Measurements from ENCODE around the gene TTC27.
"Not testable (repeated sequence)": the region's sequence is repeated elsewhere in the genome, so short reads cannot be mapped to it uniquely, and the experiment has no call there.

The TTC27 gene

DNA sequence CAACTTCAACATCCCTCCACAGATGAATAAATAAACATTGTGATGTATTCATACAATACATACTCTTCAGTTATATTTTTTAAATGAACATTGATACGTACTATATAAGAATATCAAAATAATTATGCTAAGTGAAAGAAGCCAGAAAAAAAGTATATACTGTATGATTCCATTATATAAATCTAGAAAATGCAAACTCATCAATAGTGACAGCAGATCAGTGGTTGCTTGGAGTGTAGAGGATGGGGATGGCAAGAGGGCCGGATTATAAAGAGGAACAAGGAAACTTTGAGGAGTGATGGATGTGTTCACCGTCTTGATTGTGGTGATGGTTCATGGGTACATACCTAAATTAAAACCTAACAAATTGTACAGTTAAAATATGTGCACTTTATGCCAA lies 3.0 kb upstream of the TTC27 start:
- Histone ChIP-seq H3K27ac (ENCODE audit: low read depth, low read length) (no peak overlapping the region), H3K4me1 (ENCODE audit: control insufficient read depth in 5 of 5, insufficient read depth in 5 of 5, low read length in 5 of 5) (peaks cover 2 to 31% (median 23%) of the 10 kb centered on the region in 5 donors), H3K4me3 (ENCODE audit: low read depth in 1 of 5, low read length in 5 of 5) (no peak overlapping the region), H3K27me3 (ENCODE audit: control insufficient read depth in 5 of 5, insufficient read depth in 4 of 5, low read length in 5 of 5) (no peaks in the 10 kb centered on the region), H3K36me3 (ENCODE audit: control insufficient read depth in 5 of 5, insufficient read depth in 5 of 5, low read length in 5 of 5) (peaks cover 0 to 12% (median 5%) of the 10 kb centered on the region in 5 donors), H3K9me3 (ENCODE audit: control insufficient read depth in 5 of 5, low read length in 5 of 5) (no peaks in the 10 kb centered on the region), H3K9ac (ENCODE audit: low read length in 5 of 5) (no peak overlapping the region)

DNA sequence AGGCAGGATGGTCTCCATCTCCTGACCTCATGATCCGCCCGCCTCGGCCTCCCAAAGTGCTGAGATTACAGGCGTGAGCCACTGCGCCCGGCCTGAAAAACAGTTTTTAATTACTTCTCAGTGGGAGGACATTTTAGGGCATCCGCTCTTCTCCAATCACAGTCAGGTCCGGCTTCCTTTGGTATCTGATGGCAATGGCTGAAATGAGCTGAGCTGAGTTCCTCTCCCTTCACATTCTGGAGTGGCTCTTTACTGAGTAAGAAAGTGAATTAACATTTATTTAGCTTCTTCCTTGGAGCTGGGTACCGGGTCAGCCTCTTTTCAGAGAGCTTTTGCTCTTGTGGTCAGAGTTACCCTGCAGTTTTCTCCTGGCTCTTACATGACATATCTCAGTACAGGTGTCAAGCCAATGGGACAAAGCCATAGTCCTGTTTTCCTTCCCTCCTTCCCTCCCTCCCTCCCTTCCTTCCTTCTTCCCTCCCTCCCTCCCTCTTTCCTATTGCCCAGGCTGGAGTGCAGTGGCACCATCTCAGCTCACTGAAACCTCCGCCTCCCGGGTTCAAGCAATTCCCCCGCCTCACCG lies 1.1 kb upstream of the TTC27 start:
- H3K4me1 ChIP-seq (ENCODE audit: control insufficient read depth in 5 of 5, insufficient read depth in 5 of 5, low read length in 5 of 5): peaks cover 2 to 31% (median 24%) of the 10 kb centered on the region in 5 donors
- no peaks in the 10 kb centered on the region for H3K9me3 ChIP-seq (ENCODE audit: control insufficient read depth in 5 of 5, low read length in 5 of 5)
- no peak overlapping the region for H3K27ac ChIP-seq (ENCODE audit: low read depth, low read length)
- no peak overlapping the region for H3K9ac ChIP-seq (ENCODE audit: low read length in 5 of 5)
- H3K27me3 ChIP-seq (ENCODE audit: control insufficient read depth in 5 of 5, insufficient read depth in 4 of 5, low read length in 5 of 5): no peaks in the 10 kb centered on the region
- peaks cover 4 to 17% (median 8%) of the 10 kb centered on the region in 5 donors for H3K36me3 ChIP-seq (ENCODE audit: control insufficient read depth in 5 of 5, insufficient read depth in 5 of 5, low read length in 5 of 5)
- peak overlapping the region in 1 of 5 donors; percentile 93 for H3K4me3 ChIP-seq (ENCODE audit: low read depth in 1 of 5, low read length in 5 of 5)

GRCh38 chr2:32627441-32627813 lies 423 bp upstream of the TTC27 start:
- Histone ChIP-seq H3K27ac (ENCODE audit: low read depth, low read length) (peak overlapping the region; percentile 35), H3K9me3 (ENCODE audit: control insufficient read depth in 5 of 5, low read length in 5 of 5) (no peaks in the 10 kb centered on the region), H3K4me1 (ENCODE audit: control insufficient read depth in 5 of 5, insufficient read depth in 5 of 5, low read length in 5 of 5) (peaks cover 2 to 26% (median 24%) of the 10 kb centered on the region in 5 donors), H3K27me3 (ENCODE audit: control insufficient read depth in 5 of 5, insufficient read depth in 4 of 5, low read length in 5 of 5) (no peaks in the 10 kb centered on the region), H3K4me3 (ENCODE audit: low read depth in 1 of 5, low read length in 5 of 5) (peak overlapping the region; percentile 90 to 98 (median 93)), H3K36me3 (ENCODE audit: control insufficient read depth in 5 of 5, insufficient read depth in 5 of 5, low read length in 5 of 5) (peaks cover 4 to 11% (median 6%) of the 10 kb centered on the region in 5 donors), H3K9ac (ENCODE audit: low read length in 5 of 5) (peak overlapping the region; percentile 4 to 94 (median 76))

DNA sequence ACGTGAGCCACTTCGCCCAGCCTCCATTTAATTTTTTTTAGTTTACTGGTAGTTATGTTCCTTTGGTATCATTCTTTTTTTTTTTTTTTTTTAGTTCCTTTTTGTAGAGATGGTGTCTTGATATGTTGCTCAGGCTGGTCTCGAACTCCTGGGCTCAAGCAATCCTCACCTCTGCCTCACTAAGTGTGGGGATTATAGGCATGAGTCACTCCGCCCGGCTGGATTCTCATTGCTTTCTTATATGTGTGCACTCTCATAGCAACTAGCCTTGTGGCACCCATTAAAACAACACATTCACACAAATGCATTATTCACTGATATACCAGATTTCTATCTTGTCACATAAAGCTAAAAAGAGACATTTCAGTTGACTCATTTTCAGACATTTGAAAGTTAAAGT lies 4.2 kb downstream of the TTC27 start:
- Histone ChIP-seq H3K27ac (ENCODE audit: low read depth, low read length) (no peak overlapping the region), H3K4me3 (ENCODE audit: low read depth in 1 of 5, low read length in 5 of 5) (no peak overlapping the region), H3K4me1 (ENCODE audit: control insufficient read depth in 5 of 5, insufficient read depth in 5 of 5, low read length in 5 of 5) (peaks cover 2 to 21% (median 15%) of the 10 kb centered on the region in 5 donors), H3K9me3 (ENCODE audit: control insufficient read depth in 5 of 5, low read length in 5 of 5) (no peaks in the 10 kb centered on the region), H3K36me3 (ENCODE audit: control insufficient read depth in 5 of 5, insufficient read depth in 5 of 5, low read length in 5 of 5) (peaks cover 14 to 41% (median 31%) of the 10 kb centered on the region in 5 donors), H3K27me3 (ENCODE audit: control insufficient read depth in 5 of 5, insufficient read depth in 4 of 5, low read length in 5 of 5) (no peaks in the 10 kb centered on the region), H3K9ac (ENCODE audit: low read length in 5 of 5) (no peak overlapping the region)

DNA sequence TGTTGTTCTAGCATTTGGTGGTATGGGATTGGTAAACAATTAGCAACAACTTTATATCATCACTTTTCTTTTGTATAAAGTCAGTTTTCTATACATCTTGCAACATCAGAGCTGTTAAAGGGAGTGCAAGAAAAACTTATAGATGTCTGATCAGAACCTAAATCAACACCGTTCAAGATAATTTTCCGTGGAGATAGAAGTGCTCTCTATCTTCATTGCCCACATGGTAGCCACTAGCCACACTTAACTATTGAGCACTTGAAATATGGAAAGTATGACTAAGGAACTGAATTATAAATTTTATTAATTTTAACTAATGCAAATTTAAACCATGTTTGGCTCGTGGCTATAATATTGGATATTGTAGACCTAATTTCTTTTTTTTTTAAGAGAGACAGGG lies 5.2 kb downstream of the TTC27 start:
- Histone ChIP-seq H3K4me1 (ENCODE audit: control insufficient read depth in 5 of 5, insufficient read depth in 5 of 5, low read length in 5 of 5) (peaks cover 2 to 14% (median 11%) of the 10 kb centered on the region in 5 donors), H3K36me3 (ENCODE audit: control insufficient read depth in 5 of 5, insufficient read depth in 5 of 5, low read length in 5 of 5) (peaks cover 18 to 50% (median 37%) of the 10 kb centered on the region in 5 donors)

DNA sequence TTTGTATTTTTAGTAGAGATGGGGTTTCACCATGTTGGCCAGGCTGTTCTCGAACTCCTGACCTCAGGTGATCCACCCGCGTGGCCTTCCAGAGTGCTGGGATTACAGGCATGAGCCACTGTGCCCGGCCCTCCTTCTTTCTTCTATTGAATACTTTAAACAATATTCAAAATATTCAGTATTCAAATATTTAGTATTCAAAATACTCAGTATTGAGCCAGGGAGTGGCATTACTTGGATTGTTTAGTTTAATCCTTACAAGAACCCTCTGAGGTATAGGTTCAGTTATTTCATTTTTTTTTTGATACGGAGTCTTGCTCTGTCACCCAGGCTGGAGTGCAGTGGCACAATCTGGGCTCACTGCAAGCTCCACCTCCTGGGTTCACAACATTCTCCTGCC lies 10.7 kb downstream of the TTC27 start:
- H3K36me3 ChIP-seq (ENCODE audit: control insufficient read depth in 5 of 5, insufficient read depth in 5 of 5, low read length in 5 of 5): peaks cover 30 to 86% (median 63%) of the 10 kb centered on the region in 5 donors

More for the DNA sequence above, 5.2 kb downstream of the TTC27 start:
- no peaks in the 10 kb centered on the region for H3K27me3 ChIP-seq (ENCODE audit: control insufficient read depth in 5 of 5, insufficient read depth in 4 of 5, low read length in 5 of 5)
- no peak overlapping the region for H3K9ac ChIP-seq (ENCODE audit: low read length in 5 of 5)
- H3K27ac ChIP-seq (ENCODE audit: low read depth, low read length): no peak overlapping the region
- H3K9me3 ChIP-seq (ENCODE audit: control insufficient read depth in 5 of 5, low read length in 5 of 5): no peaks in the 10 kb centered on the region
- no peak overlapping the region for H3K4me3 ChIP-seq (ENCODE audit: low read depth in 1 of 5, low read length in 5 of 5)

GRCh38 chr2:32641180-32641579 lies 13.3 kb downstream of the TTC27 start:
- Histone ChIP-seq H3K9me3 (ENCODE audit: control insufficient read depth in 5 of 5, low read length in 5 of 5) (no peaks in the 10 kb centered on the region), H3K4me3 (ENCODE audit: low read depth in 1 of 5, low read length in 5 of 5) (no peak overlapping the region), H3K36me3 (ENCODE audit: control insufficient read depth in 5 of 5, insufficient read depth in 5 of 5, low read length in 5 of 5) (peaks cover 27 to 74% (median 46%) of the 10 kb centered on the region in 5 donors), H3K27ac (ENCODE audit: low read depth, low read length) (no peak overlapping the region), H3K9ac (ENCODE audit: low read length in 5 of 5) (no peak overlapping the region), H3K27me3 (ENCODE audit: control insufficient read depth in 5 of 5, insufficient read depth in 4 of 5, low read length in 5 of 5) (no peaks in the 10 kb centered on the region), H3K4me1 (ENCODE audit: control insufficient read depth in 5 of 5, insufficient read depth in 5 of 5, low read length in 5 of 5) (no peaks in the 10 kb centered on the region)

More for the DNA sequence above, 10.7 kb downstream of the TTC27 start:
- not testable (repeated sequence) for H3K27me3 ChIP-seq (ENCODE audit: control insufficient read depth in 5 of 5, insufficient read depth in 4 of 5, low read length in 5 of 5); H3K9ac ChIP-seq (ENCODE audit: low read length in 5 of 5); H3K4me3 ChIP-seq (ENCODE audit: low read depth in 1 of 5, low read length in 5 of 5); H3K4me1 ChIP-seq (ENCODE audit: control insufficient read depth in 5 of 5, insufficient read depth in 5 of 5, low read length in 5 of 5); H3K27ac ChIP-seq (ENCODE audit: low read depth, low read length); H3K9me3 ChIP-seq (ENCODE audit: control insufficient read depth in 5 of 5, low read length in 5 of 5)

DNA sequence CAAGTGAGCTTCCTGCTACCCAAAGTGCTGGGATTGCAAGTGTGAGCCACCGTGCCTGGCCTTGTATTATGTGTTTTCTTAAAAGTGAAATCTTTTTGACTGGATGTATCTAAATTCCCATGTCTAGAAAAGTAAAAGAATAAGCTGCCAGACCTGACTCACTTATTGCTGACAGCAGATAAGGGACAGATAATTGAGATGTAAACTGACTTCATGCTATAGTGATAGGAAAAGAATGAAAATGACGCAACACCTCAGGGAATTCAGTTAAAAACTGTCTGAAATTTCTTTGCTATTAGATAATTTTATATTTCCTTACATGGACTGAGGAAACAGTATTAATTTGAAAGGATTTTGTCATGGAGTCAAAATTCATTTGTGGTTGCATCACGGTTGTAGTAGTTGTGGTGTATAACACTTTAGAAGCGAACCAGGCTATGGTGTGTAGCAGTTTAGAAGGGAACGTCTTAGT lies 19.4 kb downstream of the TTC27 start:
- Histone ChIP-seq H3K9ac (ENCODE audit: low read length in 5 of 5) (peak overlapping the region in 1 of 5 donors; percentile 13), H3K9me3 (ENCODE audit: control insufficient read depth in 5 of 5, low read length in 5 of 5) (no peaks in the 10 kb centered on the region), H3K27me3 (ENCODE audit: control insufficient read depth in 5 of 5, insufficient read depth in 4 of 5, low read length in 5 of 5) (no peaks in the 10 kb centered on the region), H3K4me1 (ENCODE audit: control insufficient read depth in 5 of 5, insufficient read depth in 5 of 5, low read length in 5 of 5) (peaks cover 0 to 10% (median 8%) of the 10 kb centered on the region in 5 donors), H3K27ac (ENCODE audit: low read depth, low read length) (peak overlapping the region; percentile 67), H3K4me3 (ENCODE audit: low read depth in 1 of 5, low read length in 5 of 5) (no peak overlapping the region), H3K36me3 (ENCODE audit: control insufficient read depth in 5 of 5, insufficient read depth in 5 of 5, low read length in 5 of 5) (peaks cover 11 to 34% (median 28%) of the 10 kb centered on the region in 5 donors)

- Histone ChIP-seq H3K4me3 (ENCODE audit: low read depth in 1 of 5, low read length in 5 of 5) (no peak overlapping the region), H3K4me1 (ENCODE audit: control insufficient read depth in 5 of 5, insufficient read depth in 5 of 5, low read length in 5 of 5) (peaks cover 0 to 9% (median 4%) of the 10 kb centered on the region in 5 donors), H3K9ac (ENCODE audit: low read length in 5 of 5) (no peak overlapping the region), H3K36me3 (ENCODE audit: control insufficient read depth in 5 of 5, insufficient read depth in 5 of 5, low read length in 5 of 5) (peaks cover 11 to 25% (median 15%) of the 10 kb centered on the region in 5 donors), H3K27ac (ENCODE audit: low read depth, low read length) (no peak overlapping the region), H3K27me3 (ENCODE audit: control insufficient read depth in 5 of 5, insufficient read depth in 4 of 5, low read length in 5 of 5) (no peaks in the 10 kb centered on the region), H3K9me3 (ENCODE audit: control insufficient read depth in 5 of 5, low read length in 5 of 5) (no peaks in the 10 kb centered on the region)
These were observed 24.8 kb downstream of the TTC27 start for GRCh38 chr2:32652555-32653209.

DNA sequence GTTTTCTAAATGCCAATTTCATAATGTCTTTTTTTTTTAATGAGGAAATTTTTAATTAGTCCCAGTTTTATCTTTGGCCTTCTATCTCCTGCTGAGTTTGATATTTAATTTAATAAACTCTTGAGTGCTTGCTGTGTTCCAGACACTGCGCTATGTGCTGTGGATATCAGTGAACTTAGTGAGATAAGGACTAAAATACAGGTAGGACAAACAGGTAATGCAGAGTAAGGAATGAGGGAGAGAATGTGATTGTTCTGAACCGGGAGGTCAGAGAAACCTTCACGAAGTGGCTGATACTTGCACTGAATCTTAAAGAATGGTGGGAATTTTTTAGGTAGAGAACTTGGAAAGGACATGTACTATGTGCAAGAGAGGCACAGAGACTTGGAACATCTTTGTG lies 28.2 kb downstream of the TTC27 start:
- no peaks in the 10 kb centered on the region for H3K9me3 ChIP-seq (ENCODE audit: control insufficient read depth in 5 of 5, low read length in 5 of 5)
- H3K27me3 ChIP-seq (ENCODE audit: control insufficient read depth in 5 of 5, insufficient read depth in 4 of 5, low read length in 5 of 5): no peaks in the 10 kb centered on the region
- H3K27ac ChIP-seq (ENCODE audit: low read depth, low read length): no peak overlapping the region
- H3K4me1 ChIP-seq (ENCODE audit: control insufficient read depth in 5 of 5, insufficient read depth in 5 of 5, low read length in 5 of 5): peaks cover 0 to 5% (median 0%) of the 10 kb centered on the region in 5 donors
- peaks cover 4 to 22% (median 11%) of the 10 kb centered on the region in 5 donors for H3K36me3 ChIP-seq (ENCODE audit: control insufficient read depth in 5 of 5, insufficient read depth in 5 of 5, low read length in 5 of 5)
- no peak overlapping the region for H3K9ac ChIP-seq (ENCODE audit: low read length in 5 of 5)
- H3K4me3 ChIP-seq (ENCODE audit: low read depth in 1 of 5, low read length in 5 of 5): no peak overlapping the region
